Neutrophil (primary cell): ENCODE data around the gene USP33.

ENCODE experiments used
- H3K27ac ChIP-seq: fragments of 200-600 bp; sonication (generic); 2 replicates; pipeline ENCODE4 v1.5.1; 2016; ENCODE audit warnings: mild to moderate bottlenecking, moderate library complexity
- H3K27me3 ChIP-seq: fragments of 200-600 bp; sonication (generic); 2 replicates; pipeline ENCODE4 v1.6.0; 2016; ENCODE audit warnings: mild to moderate bottlenecking
- H3K36me3 ChIP-seq: fragments of 200-600 bp; sonication (generic); 2 replicates; pipeline ENCODE4 v1.5.1; 2017
- H3K4me1 ChIP-seq, 2 experiments: fragments of 200-600 bp in 1 of 2; sonication (generic) in 1 of 2; 1 replicate in 1 of 2; 2 replicates in 1 of 2; pipeline versions ENCODE4 v1.5.1 to v1.6.1; 2013 to 2016; ENCODE audit warnings: low read depth in 1 of 2, low read length in 1 of 2, mild to moderate bottlenecking in 1 of 2, moderate library complexity in 1 of 2; ENCODE audit not compliant: control insufficient read depth in 1 of 2, insufficient read depth in 1 of 2
- H3K4me3 ChIP-seq, 2 experiments: fragments of 200-600 bp in 1 of 2; sonication (generic) in 1 of 2; 1 replicate in 1 of 2; 2 replicates in 1 of 2; pipeline ENCODE4 v1.5.1; 2013 to 2016; ENCODE audit warnings: low read depth in 1 of 2, low read length in 1 of 2, mild to moderate bottlenecking in 1 of 2, moderate library complexity in 1 of 2
- H3K9me3 ChIP-seq: fragments of 200-600 bp; sonication (generic); 2 replicates; pipeline ENCODE4 v1.5.1; 2016
- CTCF ChIP-seq: fragments of 200-600 bp; sonication (generic); IDR thresholded peaks from 2 replicates; pipeline ENCODE4 v1.5.1; 2016; ENCODE audit warnings: antibody characterized with exemption

Gene USP33

GRCh38 chr1:77776007-77776700, 16.5 kb upstream of the USP33 start:
- H3K36me3 ChIP-seq = no peaks in the 10 kb centered on the region
- no peak for TF ChIP-seq CTCF
- H3K27me3 ChIP-seq = no peaks in the 10 kb centered on the region
- no peaks in the 10 kb centered on the region for H3K9me3 ChIP-seq
- no peak overlapping the region for H3K4me3 ChIP-seq
- peaks cover 8% of the 10 kb centered on the region in 2 experiments for H3K4me1 ChIP-seq
- no peak overlapping the region for H3K27ac ChIP-seq

GRCh38 chr1:77768006-77768405, 8.4 kb upstream of the USP33 start:
- Histone ChIP-seq H3K4me1 (no peaks in the 10 kb centered on the region), H3K27ac (no peak overlapping the region), H3K9me3 (no peaks in the 10 kb centered on the region), H3K36me3 (no peaks in the 10 kb centered on the region), H3K4me3 (no peak overlapping the region), H3K27me3 (no peaks in the 10 kb centered on the region)
- TF ChIP-seq CTCF = no peak

GRCh38 chr1:77762072-77762476, 2.4 kb upstream of the USP33 start:
- Histone ChIP-seq H3K27me3 (no peaks in the 10 kb centered on the region), H3K4me3 (no peak overlapping the region), H3K9me3 (no peaks in the 10 kb centered on the region), H3K36me3 (no peaks in the 10 kb centered on the region), H3K4me1 (peaks cover 16 to 19% of the 10 kb centered on the region in 2 experiments), H3K27ac (no peak overlapping the region)
- no peak for TF ChIP-seq CTCF

GRCh38 chr1:77757603-77758002, 2.0 kb downstream of the USP33 start:
- Histone ChIP-seq H3K9me3 (no peaks in the 10 kb centered on the region), H3K4me3 (no peak overlapping the region), H3K27ac (peak overlapping the region; percentile 30), H3K4me1 (peaks cover 25 to 27% of the 10 kb centered on the region in 2 experiments), H3K27me3 (no peaks in the 10 kb centered on the region), H3K36me3 (no peaks in the 10 kb centered on the region)
- TF ChIP-seq CTCF = no peak

GRCh38 chr1:77757066-77757584, 2.5 kb downstream of the USP33 start:
- H3K27ac ChIP-seq = peak overlapping the region; percentile 30
- no peaks in the 10 kb centered on the region for H3K27me3 ChIP-seq
- no peaks in the 10 kb centered on the region for H3K9me3 ChIP-seq
- peaks cover 28 to 30% of the 10 kb centered on the region in 2 experiments for H3K4me1 ChIP-seq
- H3K36me3 ChIP-seq = no peaks in the 10 kb centered on the region
- H3K4me3 ChIP-seq = no peak overlapping the region
- no peak for TF ChIP-seq CTCF
